Immature natural killer cell (primary cell): Measurements from ENCODE around the gene PLEKHJ1. TPM values are rescaled to one million over a fixed set of nuclear protein-coding genes. Genes with fewer than 3 reads are reported as not detected.
A peak's percentile ranks its signal among the peaks of the same experiment; 100 is the strongest.

ENCODE experiments used
- DNase-seq, 3 donors: peaks; one replicate each; pipeline ENCODE4 v3.0.0; 2022; ENCODE audit warnings: mixed read lengths in 1 of 3
- H3K27ac Mint-ChIP-seq, 6 donors: one replicate each; pipeline ENCODE4 v1.8.0; 2020; ENCODE audit warnings: mixed read lengths in 6 of 6, mild to moderate bottlenecking in 5 of 6, inconsistent platforms in 4 of 6, moderate library complexity in 3 of 6
- H3K27me3 Mint-ChIP-seq, 3 donors: one replicate each; pipeline ENCODE4 v1.8.0; 2020 to 2021; ENCODE audit warnings: low read depth in 3 of 3, mild to moderate bottlenecking in 3 of 3, mixed read lengths in 3 of 3, moderate library complexity in 3 of 3, inconsistent platforms in 1 of 3
- H3K36me3 Mint-ChIP-seq, 3 donors: one replicate each; pipeline ENCODE4 v1.8.0; 2020; ENCODE audit warnings: mixed read lengths in 3 of 3, inconsistent platforms in 2 of 3, mild to moderate bottlenecking in 2 of 3
- H3K4me1 Mint-ChIP-seq, 2 donors: one replicate each; pipeline ENCODE4 v1.8.0; 2020; ENCODE audit warnings: inconsistent platforms in 2 of 2, mild to moderate bottlenecking in 2 of 2, mixed read lengths in 2 of 2, moderate library complexity in 1 of 2
- H3K4me3 Mint-ChIP-seq, 5 donors: one replicate each; pipeline ENCODE4 v1.8.0; 2020; ENCODE audit warnings: mild to moderate bottlenecking in 5 of 5, mixed read lengths in 5 of 5, inconsistent platforms in 3 of 5, moderate library complexity in 3 of 5
- H3K9me3 Mint-ChIP-seq, 6 donors: one replicate each; pipeline ENCODE4 v1.8.0; 2020; ENCODE audit warnings: mild to moderate bottlenecking in 6 of 6, mixed read lengths in 6 of 6, inconsistent platforms in 4 of 6, moderate library complexity in 3 of 6
- polyA plus RNA-seq, 3 donors: library from polyadenylated mRNA; unstranded; fragments of 300-500 nt; fragmentation: Illumina TruSeq; gene quantifications; one replicate each; pipeline ENCODE4 v1.2.3, GENCODE V29; 2021

Gene PLEKHJ1
- polyA plus RNA-seq, 3 donors from 2014 or later = 115 to 148 (median 117) TPM

DNA sequence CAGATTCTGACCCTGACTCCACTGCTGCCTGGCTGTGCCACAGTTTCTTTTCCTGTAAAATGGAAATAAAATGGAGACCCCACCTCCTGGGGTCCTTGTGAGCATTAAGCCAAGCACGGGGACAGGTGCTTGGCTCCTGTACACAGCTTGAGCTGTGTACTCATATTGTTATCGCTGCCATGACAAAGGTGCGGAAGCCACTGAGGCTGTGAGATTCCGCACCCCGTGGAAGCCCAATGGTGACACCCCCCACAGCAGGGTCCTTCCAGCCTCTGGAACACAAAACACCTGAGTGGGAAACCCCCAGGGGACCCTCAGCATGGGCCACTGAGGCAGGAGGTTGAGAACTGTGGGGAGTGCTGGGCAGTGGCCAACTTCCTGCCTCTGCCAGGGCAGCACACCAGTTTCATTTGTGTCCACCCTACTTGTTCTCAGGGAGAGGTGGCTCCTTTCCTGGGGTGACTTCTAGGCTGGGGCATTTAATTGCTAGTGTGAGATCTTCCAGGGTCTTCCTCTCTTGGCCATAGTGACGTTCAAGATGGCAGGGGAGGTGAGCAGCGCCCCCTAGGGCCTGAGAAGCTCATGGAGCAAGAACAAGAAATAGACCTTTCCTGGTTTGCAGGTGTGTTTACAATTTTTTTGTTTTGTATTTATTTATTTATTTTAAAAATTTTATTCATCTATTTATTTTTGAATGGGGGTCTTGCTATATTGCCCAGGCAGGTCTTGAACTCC lies 25.5 kb upstream of the PLEKHJ1 start:
- H3K4me3 Mint-ChIP-seq = peak overlapping the region in 1 of 5 donors; percentile 64
- H3K27me3 Mint-ChIP-seq = peaks cover 0 to 4% (median 2%) of the 10 kb centered on the region in 3 donors
- peaks cover 14 to 29% of the 10 kb centered on the region in 2 donors for H3K4me1 Mint-ChIP-seq
- peak overlapping the region in 2 of 6 donors; percentile 49 to 90 for H3K27ac Mint-ChIP-seq
- peak in 2 of 3 donors; percentile 38 to 52 for DNase-seq
- no peaks in the 10 kb centered on the region for H3K36me3 Mint-ChIP-seq
- H3K9me3 Mint-ChIP-seq = no peaks in the 10 kb centered on the region

DNA sequence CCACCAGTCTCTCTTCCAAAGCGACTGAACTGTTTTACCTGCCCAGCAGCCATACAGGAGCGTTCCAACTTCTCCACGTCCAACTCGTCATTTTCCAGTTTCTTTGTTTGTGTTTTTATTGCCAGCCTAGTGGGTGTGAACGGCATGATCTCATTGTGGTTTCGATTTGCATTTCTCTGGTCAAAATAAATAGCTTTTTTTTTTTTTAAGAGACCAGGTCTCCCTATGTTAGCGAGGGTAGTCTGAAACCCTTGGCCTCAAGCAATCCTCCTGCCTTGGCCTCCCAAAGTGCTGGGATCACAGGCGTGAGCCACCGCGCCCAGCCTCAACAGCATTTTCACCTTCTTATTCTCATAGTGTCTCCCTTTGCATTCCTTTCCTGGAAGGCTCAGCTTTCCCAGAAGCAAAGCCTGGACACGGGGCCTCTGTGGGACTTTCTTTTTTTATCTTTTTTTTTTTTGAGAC lies 24.2 kb upstream of the PLEKHJ1 start:
- DNase-seq = peak in 1 of 3 donors; percentile 62
- Mint-ChIP-seq H3K4me1 (peaks cover 14 to 29% of the 10 kb centered on the region in 2 donors), H3K9me3 (no peaks in the 10 kb centered on the region), H3K36me3 (no peaks in the 10 kb centered on the region), H3K27me3 (peaks cover 2% of the 10 kb centered on the region in 3 donors), H3K4me3 (peak overlapping the region; percentile 3 to 87 (median 62)), H3K27ac (peak overlapping the region; percentile 63 to 98 (median 82))

- H3K9me3 Mint-ChIP-seq = no peaks in the 10 kb centered on the region
- no peak for DNase-seq
- H3K27me3 Mint-ChIP-seq = peaks cover 2% of the 10 kb centered on the region in 3 donors
- peak overlapping the region in 5 of 6 donors; percentile 13 to 94 (median 75) for H3K27ac Mint-ChIP-seq
- H3K36me3 Mint-ChIP-seq = no peaks in the 10 kb centered on the region
- H3K4me3 Mint-ChIP-seq = peak overlapping the region in 2 of 5 donors; percentile 45 to 47
- peaks cover 14 to 28% of the 10 kb centered on the region in 2 donors for H3K4me1 Mint-ChIP-seq
These were observed 23.2 kb upstream of the PLEKHJ1 start for GRCh38 chr19:2259336-2259735.

- no peak for DNase-seq
- Mint-ChIP-seq H3K4me1 (peaks cover 14 to 28% of the 10 kb centered on the region in 2 donors), H3K27ac (peak within 1 kb of the TSS in 2 of 6 donors; percentile 89 to 93), H3K27me3 (peaks cover 2 to 16% (median 4%) of the 10 kb centered on the region in 3 donors), H3K4me3 (no peak within 1 kb of the TSS), H3K36me3 (no peaks in the 10 kb centered on the region), H3K9me3 (no peaks in the 10 kb centered on the region)
These were observed 20.0 kb upstream of the PLEKHJ1 start, which contains the start of gene JSRP1 for GRCh38 chr19:2255982-2256685. JSRP1 (minus strand) TSS chr19:2256417; CDS start chr19:2255314, 1,103 bp downstream.

DNA sequence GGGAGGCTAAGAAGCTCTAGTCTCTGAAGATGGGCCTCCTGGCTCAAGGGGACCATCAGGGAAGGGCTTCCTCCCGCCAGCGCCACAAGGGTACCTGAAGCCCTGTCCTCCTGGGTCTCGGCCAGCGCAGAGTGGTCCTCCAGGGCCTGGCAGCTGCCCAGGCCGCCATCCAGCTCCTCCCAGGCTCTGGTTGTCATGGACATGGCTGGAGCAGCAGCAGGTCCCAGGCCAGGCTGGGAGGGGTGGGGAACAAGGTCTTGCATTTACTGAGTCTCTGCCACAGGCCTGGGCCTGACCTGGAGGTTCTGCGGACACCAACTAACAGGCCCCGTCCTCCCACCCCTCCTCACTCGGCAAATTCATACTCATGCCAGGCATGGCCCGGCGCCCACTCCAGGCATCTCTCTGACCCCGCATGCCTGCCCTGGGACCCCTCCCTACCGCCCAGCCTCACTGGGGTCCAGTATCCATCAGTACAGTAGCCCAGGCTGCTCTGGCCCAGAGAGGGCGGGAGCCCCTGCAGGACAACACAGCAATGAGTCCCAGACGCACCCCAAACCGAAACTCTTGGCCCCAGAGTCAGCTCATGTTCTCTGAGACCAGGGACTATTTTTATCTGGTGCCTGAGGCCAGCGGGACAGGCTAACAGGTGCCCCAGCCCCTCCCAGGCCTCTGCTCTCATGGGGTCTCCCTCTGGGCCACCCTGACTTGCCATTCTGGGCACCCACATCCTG lies 19.1 kb upstream of the PLEKHJ1 start:
- Mint-ChIP-seq H3K27ac (no peak overlapping the region), H3K27me3 (peaks cover under 1 to 16% (median 4%) of the 10 kb centered on the region in 3 donors), H3K36me3 (no peaks in the 10 kb centered on the region), H3K4me3 (no peak overlapping the region), H3K4me1 (peaks cover 11 to 26% of the 10 kb centered on the region in 2 donors), H3K9me3 (no peaks in the 10 kb centered on the region)
- no peak for DNase-seq

DNA sequence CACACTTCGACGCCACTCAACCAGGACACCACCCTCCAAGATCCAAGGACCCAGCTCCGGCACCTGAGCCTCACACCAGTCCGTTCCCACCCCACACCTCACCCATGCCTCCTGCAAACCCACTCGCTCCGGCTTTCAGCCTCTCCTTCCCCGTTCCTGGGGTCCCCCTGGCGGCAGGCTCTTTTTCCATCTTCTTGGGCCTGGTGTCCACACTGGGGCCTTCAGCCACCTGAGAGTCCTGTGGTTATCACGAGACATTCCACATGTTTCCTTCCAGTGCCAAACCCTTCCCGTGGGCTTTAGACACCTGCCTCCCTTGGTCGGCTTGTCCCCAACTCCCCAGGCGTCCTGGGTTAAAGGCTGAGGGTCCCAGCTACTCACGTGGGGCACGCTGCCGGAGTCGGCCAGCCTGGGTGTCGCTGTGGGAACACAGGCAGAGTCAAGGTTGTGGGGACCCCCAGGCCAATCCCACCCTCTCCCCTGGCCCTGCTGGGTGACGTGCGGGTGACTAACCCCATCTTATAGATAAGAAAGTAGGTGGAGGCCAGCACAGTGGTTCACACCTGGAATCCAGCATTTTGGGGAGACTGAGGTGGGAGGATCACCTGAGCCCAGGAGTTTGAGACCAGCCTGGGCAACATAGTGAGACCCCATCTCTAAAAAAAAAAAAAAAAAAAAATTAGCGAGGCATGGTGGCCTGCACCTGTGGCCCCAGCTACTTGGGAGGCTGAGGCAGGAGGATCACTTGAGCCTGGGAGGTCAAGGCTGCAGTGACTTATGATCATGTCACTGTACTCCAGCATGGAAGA lies 18.1 kb upstream of the PLEKHJ1 start:
- H3K4me3 Mint-ChIP-seq = peak overlapping the region in 2 of 5 donors; percentile 10 to 11
- H3K36me3 Mint-ChIP-seq = no peaks in the 10 kb centered on the region
- H3K9me3 Mint-ChIP-seq = no peaks in the 10 kb centered on the region
- H3K4me1 Mint-ChIP-seq = peaks cover 8 to 22% of the 10 kb centered on the region in 2 donors
- no peak overlapping the region for H3K27ac Mint-ChIP-seq
- H3K27me3 Mint-ChIP-seq = peaks cover 2 to 16% (median 5%) of the 10 kb centered on the region in 3 donors
- no peak for DNase-seq

- peaks cover 2 to 16% (median 6%) of the 10 kb centered on the region in 3 donors for H3K27me3 Mint-ChIP-seq
- peak overlapping the region in 2 of 6 donors; percentile 19 to 34 for H3K27ac Mint-ChIP-seq
- DNase-seq = peak in 2 of 3 donors; percentile 33 to 59
- no peaks in the 10 kb centered on the region for H3K36me3 Mint-ChIP-seq
- peak overlapping the region; percentile 15 to 68 (median 59) for H3K4me3 Mint-ChIP-seq
- no peaks in the 10 kb centered on the region for H3K9me3 Mint-ChIP-seq
- H3K4me1 Mint-ChIP-seq = peaks cover 6 to 17% of the 10 kb centered on the region in 2 donors
These were observed 17.3 kb upstream of the PLEKHJ1 start for GRCh38 chr19:2253106-2254063.

GRCh38 chr19:2252797-2253105 lies 16.6 kb upstream of the PLEKHJ1 start:
- Mint-ChIP-seq H3K27me3 (peaks cover 2 to 16% (median 6%) of the 10 kb centered on the region in 3 donors), H3K4me1 (peaks cover under 1 to 11% of the 10 kb centered on the region in 2 donors), H3K36me3 (no peaks in the 10 kb centered on the region), H3K9me3 (no peaks in the 10 kb centered on the region), H3K4me3 (peak overlapping the region in 4 of 5 donors; percentile 7 to 68 (median 12)), H3K27ac (no peak overlapping the region)
- no peak for DNase-seq

DNA sequence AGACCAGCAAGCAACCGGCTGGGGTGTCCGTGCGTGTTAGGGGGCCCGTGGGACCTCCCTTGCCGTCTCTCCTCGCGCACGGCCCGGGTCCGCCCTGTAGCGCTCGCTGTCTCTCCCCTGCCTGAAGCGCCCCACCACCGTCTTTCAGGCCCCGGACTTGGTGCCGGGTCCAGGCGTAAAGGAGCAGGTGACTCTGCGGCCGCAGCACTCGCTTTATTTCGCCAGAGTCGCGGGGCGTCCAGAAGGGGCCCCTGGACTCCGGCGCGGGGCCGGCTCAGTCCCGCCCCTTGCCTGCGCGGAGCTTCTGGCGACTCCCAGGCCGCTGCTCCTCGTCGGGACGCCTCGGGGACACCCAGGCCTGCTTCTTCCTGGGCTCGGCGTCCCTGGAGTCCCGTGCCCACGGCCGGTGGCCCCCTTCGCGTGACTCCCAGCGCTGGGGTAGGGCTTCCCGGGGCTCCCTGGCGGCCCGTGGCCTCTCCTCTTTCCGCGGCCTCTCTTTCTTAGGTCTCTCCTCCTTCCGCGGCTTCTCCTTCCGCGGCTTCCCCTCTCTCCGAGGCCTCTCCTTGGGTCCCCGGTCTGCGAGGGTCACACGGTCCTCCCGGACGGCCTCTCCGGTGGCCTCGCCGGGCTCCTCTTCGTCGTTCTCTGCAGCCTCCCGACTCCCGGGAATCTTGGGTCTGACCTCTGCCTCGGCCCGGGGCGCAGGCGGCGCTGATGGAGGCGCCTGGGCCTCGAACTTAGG lies 16.1 kb upstream of the PLEKHJ1 start:
- H3K4me3 Mint-ChIP-seq = peak overlapping the region in 4 of 5 donors; percentile 7 to 68 (median 42)
- H3K27ac Mint-ChIP-seq = no peak overlapping the region
- no peaks in the 10 kb centered on the region for H3K36me3 Mint-ChIP-seq
- peaks cover 2 to 16% (median 6%) of the 10 kb centered on the region in 3 donors for H3K27me3 Mint-ChIP-seq
- H3K4me1 Mint-ChIP-seq = peaks cover 0 to 8% of the 10 kb centered on the region in 2 donors
- no peaks in the 10 kb centered on the region for H3K9me3 Mint-ChIP-seq
- no peak for DNase-seq

DNA sequence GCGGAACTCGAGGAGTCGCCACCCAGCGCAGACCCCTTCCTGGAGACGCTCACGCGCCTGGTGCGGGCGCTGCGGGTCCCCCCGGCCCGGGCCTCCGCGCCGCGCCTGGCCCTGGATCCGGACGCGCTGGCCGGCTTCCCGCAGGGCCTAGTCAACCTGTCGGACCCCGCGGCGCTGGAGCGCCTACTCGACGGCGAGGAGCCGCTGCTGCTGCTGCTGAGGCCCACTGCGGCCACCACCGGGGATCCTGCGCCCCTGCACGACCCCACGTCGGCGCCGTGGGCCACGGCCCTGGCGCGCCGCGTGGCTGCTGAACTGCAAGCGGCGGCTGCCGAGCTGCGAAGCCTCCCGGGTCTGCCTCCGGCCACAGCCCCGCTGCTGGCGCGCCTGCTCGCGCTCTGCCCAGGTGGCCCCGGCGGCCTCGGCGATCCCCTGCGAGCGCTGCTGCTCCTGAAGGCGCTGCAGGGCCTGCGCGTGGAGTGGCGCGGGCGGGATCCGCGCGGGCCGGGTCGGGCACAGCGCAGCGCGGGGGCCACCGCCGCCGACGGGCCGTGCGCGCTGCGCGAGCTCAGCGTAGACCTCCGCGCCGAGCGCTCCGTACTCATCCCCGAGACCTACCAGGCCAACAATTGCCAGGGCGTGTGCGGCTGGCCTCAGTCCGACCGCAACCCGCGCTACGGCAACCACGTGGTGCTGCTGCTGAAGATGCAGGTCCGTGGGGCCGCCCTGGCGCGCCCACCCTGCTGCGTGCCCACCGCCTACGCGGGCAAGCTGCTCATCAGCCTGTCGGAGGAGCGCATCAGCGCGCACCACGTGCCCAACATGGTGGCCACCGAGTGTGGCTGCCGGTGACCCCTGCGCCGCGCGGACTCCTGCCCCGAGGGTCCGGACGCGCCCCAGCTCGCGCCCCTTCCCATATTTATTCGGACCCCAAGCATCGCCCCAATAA lies 15.3 kb upstream of the PLEKHJ1 start:
- Mint-ChIP-seq H3K4me1 (peaks cover 0 to 8% of the 10 kb centered on the region in 2 donors), H3K4me3 (peak overlapping the region in 3 of 5 donors; percentile 29 to 46 (median 36)), H3K9me3 (no peaks in the 10 kb centered on the region), H3K27ac (no peak overlapping the region), H3K36me3 (no peaks in the 10 kb centered on the region), H3K27me3 (peaks cover 2 to 14% (median 6%) of the 10 kb centered on the region in 3 donors)
- DNase-seq = no peak

- H3K4me3 Mint-ChIP-seq = no peak overlapping the region
- peaks cover 0 to 8% of the 10 kb centered on the region in 2 donors for H3K4me1 Mint-ChIP-seq
- H3K27me3 Mint-ChIP-seq = peaks cover 2 to 16% (median 4%) of the 10 kb centered on the region in 3 donors
- H3K9me3 Mint-ChIP-seq = no peaks in the 10 kb centered on the region
- DNase-seq = no peak
- H3K27ac Mint-ChIP-seq = no peak overlapping the region
- peaks cover 0 to 3% (median 3%) of the 10 kb centered on the region in 3 donors for H3K36me3 Mint-ChIP-seq
These were observed 14.6 kb upstream of the PLEKHJ1 start for GRCh38 chr19:2250766-2251105.
